Upper lobe of left lung (tissue), 4 donors: ENCODE measurements around the gene FKTN.

Source experiments
- CTCF ChIP-seq, 6 experiments: fragments of 450-650 bp in 4 of 6; fragments of 200-600 bp in 2 of 6; sonication (generic) in 2 of 6; IDR thresholded peaks; one replicate each; pipeline ENCODE4 v1.5.1; 2016 to 2019; ENCODE audit warnings: antibody characterized with exemption in 6 of 6
- POLR2A ChIP-seq, 4 donors: fragments of 450-650 bp; IDR thresholded peaks; one replicate each; pipeline ENCODE4 v1.5.1; 2016 to 2017; ENCODE audit warnings: antibody characterized with exemption in 4 of 4, mild to moderate bottlenecking in 2 of 4
- POLR2AphosphoS5 ChIP-seq, 2 donors: sonication (generic); formaldehyde crosslinking; IDR thresholded peaks; one replicate each; pipeline ENCODE4 v1.5.1; 2017; ENCODE audit warnings: antibody characterized with exemption in 2 of 2

GRCh38 chr9:105639936-105640335 is 82.0 kb downstream of the FKTN start:
- TF ChIP-seq POLR2AphosphoS5 (IDR thresholded peaks at IDR 0.05) (no peak), CTCF (IDR thresholded peaks at IDR 0.05) (no peak), POLR2A (IDR thresholded peaks at IDR 0.05) (no peak)
